GM19023 (cell line): ENCODE data around the gene ZEB2.

Experiments used
- ATAC-seq: cut with Tn5 transposase; IDR thresholded peaks from one replicate; pipeline ENCODE4 v1.9.1; 2021; ENCODE audit warnings: mild to moderate bottlenecking, moderate library complexity; ENCODE audit not compliant: unreplicated experiment

Gene ZEB2

DNA sequence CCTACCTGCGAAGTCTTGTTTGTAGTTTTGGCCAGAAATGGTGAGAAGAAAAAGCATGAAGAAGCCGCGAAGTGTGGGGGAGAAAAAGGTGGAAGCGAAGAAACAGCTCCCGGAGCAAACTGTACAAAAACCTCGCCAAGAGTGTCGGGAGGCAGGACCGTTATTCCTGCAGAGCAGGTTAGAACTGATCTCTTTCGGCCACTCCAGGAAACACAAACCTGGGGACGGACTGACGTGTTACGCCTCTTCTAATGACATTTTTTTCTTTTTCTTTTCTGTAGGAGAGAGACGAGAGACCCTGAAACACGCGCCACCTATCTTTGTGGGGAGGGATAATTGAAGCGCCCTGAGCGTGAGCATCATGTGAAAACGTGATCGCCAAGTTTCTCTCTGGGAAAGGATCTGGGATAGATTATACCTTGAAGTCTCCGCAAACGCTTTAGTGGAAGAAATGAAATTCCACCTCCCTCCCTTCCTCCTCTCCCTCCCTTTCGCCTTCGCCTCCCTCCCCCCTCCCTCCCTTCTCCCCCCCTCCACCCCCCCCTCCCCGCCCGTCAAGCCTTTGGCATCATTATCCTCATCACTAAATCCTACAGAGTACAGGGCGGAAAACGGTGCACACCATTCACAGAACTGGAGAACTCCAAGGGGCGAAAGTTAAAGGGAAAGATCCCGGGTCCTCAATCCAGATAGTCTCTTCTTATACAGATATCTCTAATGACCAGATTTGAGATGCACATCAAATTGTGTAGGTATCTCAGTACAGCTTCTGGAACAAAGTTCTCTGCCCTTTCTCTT, at the start of gene ZEB2:
Gene ZEB2 (minus strand): TSS at position 186 of the 798 bp plus-strand sequence. CDS start 2,769 bp downstream, outside the sequence.
- ATAC-seq, result no peak

DNA sequence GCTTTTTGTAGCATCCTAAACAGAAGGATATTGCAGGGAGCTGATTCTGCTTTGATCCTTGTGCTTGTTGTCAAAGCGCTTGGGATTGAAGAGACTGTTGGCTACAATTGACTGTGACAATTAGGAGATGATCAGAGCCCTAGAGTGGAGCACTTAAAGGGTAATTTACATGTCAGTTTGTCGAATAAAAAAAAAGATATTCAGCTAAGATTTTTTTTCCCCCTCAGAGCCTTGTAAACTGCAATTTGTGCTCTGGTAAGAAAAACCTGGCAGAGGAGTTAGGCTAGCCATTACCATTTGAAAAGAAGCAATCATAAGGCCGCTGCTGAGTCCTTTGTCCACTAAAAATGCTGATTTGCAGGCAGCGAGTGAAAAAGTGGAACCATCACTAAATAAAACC, 47.8 kb upstream of the ZEB2 start:
- no peak for ATAC-seq

DNA sequence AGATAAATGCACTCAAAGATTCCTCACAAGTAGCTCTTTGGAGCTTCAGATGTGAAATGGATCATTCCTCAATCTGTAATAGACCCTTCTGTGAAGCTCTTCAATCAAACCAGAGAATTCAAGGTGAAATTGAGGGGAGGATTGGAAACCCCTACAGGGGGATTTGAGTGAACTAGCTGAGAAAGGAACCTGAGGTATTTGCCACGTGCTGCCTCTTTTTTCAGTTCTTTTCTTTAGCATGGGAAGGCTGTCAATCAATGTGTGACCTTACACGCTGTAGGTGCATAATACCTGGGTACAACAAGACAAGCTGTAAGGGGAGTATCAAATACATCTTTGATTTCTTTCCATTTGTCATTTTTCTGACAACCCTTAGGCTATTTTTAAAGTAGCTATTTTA, 46.5 kb upstream of the ZEB2 start:
- no peak for ATAC-seq

DNA sequence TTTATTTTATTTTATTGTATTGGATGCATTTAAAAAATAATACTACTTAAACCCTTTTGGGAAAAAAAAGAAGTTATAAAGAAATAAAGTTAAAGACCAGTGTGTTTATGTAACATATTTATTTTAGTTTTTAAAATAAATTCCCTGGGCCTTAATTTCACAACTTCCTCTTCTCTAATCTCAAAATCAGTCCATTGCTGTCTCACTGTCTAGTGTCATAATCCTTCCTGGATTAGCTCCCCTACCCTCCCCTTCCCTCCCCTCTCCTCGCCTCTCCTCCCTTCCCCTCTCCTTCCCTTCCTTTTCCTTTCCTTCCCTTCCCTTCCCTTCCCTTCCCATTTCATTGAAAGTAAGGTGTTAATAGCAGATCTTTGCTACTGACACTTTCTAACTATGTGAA, 40.3 kb upstream of the ZEB2 start:
- no peak for ATAC-seq

DNA sequence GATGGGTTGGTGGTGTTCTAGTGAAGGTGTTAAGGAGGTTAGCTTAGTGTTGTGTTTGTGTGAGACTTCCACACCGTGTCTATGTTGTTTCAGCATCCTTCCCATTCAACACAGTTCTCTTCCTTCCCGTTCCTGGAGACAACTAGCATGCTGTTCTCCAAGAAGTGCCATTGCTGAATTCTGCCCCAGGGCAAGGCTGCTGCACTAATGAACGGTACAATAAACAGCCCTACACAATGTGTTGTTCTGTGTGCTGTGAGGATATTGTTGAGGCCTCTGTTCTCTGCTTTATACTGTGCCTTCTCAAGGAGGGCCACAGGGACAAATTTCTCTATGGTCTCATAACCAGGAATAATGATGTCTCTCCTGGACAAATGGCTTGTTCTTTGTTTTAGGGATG, 39.8 kb upstream of the ZEB2 start:
- no peak for ATAC-seq

DNA sequence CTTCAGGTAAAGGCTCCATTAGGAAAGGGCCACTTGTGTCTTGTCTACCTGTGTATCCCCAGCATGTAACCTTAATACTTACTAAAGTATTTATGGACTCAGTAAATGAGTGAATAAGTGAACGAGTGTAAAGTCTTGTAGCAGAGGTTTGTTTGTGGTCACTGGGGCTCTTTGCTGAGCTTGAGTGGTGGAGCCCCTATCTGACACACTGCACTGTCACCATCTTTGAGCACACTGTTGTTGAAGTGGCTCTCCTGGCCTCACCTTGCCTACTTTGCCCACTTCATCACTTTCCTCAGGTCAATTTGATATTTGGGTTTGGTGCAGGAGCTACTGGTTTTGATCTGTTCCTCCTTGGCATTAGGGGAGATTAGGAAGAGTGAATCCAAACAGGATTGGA, 39.3 kb upstream of the ZEB2 start:
- no peak for ATAC-seq

DNA sequence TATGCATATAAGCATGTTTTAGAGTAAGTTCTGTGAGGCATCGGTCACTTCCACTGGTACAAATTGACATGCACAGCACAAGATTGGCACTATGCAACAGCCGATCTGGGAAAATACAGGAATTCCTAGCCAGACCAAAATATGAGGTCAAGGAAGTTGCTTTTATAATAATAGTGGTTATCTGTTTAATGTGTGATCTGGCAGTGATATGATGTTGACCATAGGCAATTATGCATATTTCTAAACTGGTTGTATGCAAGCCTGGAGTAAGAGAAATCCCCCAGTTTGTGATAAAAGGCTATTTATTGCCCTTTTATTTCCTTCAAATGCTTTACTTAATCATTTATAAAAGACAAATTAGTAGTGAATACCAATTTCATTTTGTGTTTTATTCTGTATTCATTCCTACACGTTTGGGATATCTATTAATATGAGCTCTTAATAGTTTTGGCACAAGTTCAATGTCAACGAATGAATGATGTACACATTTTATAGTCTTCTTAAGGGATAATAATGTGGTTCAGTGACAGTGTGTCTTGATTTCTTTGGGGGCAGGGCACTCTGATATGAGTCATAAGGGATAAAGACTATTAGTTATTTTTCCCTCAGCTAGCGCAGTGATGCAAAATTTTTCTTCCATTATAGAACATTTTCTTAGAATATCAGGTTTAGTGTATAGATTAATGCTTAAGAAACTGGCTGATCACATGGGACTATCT, 34.7 kb upstream of the ZEB2 start:
- no peak for ATAC-seq

DNA sequence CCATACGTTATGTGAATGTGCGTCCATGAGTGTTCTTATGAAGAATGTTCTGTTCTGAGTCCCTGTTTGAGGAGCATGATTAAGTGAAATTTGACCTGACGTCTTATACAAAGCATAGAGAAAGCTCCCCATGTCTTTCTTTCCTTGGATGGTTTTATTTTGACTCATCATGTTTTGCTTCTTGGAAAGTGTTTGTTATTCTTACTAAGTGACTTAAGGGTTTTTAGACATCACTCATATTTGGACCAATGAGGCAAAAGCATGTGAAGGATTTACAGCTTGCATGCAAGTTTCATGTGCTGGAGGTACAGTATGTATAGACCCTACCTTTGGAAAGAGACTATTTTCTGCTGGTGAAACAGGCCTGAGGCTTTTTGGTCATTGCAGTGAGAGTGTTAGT, 33.5 kb upstream of the ZEB2 start:
- no peak for ATAC-seq

DNA sequence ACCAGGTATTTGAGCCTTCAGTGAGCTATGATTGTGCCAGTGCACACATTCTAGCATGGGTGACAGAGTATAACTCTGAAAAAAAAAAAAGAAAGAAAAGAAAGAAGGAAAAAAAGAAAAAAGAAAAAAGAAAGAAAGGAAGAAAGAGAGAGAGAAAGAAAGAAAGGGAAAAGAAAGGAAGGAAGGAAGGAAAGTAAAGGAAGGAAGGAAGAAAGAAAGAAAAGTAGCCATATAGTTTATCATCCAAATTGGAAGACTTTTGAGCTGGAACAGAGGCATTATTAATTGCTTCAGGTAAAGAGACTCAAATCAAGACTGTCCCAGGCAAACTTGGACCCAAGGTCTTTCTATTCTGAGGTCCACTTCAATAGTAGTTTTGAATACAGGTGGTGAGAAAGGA, 32.9 kb upstream of the ZEB2 start:
- ATAC-seq, result no peak

DNA sequence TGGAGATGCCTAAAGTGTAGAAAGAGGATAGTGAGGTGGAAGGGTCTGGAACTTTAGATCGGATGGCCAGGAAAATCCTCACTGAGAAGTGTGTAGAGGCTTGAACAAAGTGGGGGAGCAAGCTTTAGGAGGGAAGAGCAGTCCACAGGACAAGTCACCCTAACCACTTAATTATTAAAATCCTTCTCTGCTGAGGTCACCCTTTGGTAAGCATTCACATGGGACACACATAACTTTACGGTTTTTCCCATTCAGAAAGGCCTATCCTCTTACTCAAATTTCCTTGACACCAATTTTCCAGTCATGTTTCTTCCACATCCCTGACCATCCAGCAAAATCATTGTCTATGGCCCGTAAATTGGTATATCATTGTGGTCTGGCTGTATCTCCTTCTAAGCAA, 31.0 kb upstream of the ZEB2 start:
- ATAC-seq, result no peak

DNA sequence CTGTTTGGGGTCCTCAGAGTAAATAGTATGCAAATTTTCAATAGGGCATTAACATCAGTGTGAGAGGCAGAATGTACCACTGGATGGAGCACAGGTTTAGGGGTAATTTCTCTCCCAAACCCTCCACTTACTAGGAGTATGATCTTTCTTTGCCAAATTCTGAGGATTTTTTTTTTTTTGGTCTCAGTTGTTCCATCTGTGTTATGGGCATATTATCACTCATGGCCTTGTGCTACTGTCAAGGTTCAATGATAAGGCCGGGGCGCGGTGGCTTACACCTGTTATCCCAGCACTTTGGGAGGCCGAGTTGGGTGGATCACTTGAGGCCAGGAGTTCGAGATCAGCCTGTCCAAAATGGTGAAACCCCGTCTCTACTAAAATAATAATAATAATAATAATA, 30.2 kb upstream of the ZEB2 start:
- no peak for ATAC-seq

DNA sequence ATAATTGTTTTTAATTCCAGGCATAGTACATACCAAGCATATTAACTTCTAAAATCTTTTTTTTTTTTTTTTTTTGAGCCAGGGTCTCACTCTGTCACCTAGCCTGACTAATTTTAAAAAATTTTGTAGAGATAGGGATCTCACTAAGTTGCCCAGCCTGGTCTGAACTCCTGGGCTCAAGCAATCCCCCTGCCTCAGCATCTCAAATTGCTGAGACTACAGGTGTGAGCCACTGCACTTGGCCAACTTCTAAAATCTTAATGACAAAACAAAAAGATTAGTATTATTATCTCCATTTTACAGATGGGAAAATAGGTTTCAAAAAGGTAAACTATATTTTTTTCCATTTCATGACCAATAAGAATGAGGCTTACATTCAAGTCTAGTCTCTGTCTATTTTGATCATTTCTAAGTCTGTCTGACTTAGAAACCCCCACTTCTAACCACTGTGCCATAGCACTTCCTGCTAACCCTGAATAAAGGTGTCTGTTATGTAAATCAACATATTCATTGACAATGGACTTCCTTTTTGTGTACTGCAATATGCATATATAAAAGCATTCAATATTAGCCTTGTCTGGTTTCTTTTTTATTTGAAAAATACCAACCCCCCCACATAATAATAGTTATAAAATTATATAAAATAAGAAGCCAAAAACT, 28.7 kb upstream of the ZEB2 start:
- no peak for ATAC-seq

DNA sequence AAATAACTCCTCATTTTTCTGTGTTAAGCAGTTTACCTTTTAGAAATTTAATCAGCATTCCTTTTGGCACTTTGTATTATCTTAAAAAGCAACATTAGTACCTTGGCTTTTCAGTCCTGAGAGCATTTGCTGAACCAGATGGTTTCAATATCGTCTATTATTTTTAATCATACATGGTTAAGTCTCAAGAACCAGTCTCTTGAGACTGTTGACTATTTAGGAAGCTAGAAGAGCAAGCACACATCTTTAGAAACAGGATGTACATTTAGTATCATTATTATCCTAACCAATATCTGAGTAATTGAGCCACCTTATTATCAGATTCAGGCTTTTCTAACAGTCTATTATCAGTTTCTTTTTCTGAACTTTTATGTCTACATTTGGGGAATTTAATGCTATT, 28.2 kb upstream of the ZEB2 start:
- no peak for ATAC-seq

DNA sequence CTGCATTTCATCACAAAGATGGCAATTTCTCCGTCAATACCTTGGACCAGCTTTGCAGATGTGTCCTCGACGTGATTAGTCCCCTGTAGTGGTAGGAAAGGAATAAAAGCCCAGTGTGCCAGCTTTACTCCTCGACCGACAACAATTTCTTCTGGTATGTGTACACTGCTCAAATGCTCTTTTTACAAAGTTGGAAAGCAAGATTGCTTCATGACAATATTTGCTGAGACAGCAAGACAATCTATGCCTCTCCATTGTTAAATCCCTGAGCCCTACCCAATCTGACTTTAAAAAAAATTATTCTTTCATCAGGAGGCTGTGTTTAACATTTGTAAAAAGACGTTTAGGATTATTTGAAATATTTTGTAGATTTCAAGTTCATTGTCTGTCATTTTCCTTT, 27.6 kb upstream of the ZEB2 start:
- no peak for ATAC-seq

DNA sequence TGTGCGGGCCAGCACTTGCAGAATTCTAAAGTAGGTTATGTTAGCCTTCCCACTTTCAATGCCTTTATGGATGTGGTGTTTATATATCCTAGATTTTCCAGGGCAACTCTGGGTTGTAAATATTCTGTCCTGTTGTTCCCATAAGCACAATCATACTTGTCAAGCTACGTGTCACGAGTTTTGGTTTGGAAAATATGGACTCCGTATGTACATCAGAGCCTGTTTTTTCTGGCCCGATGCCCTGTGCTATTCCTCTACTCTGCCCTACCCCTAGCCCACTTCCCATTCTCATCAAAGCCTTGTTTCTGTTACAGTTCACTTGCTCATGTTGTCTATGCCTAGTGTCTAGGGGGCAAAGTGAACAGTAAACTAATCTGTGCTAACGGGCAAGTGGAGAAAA, 27.0 kb upstream of the ZEB2 start:
- ATAC-seq, result no peak

DNA sequence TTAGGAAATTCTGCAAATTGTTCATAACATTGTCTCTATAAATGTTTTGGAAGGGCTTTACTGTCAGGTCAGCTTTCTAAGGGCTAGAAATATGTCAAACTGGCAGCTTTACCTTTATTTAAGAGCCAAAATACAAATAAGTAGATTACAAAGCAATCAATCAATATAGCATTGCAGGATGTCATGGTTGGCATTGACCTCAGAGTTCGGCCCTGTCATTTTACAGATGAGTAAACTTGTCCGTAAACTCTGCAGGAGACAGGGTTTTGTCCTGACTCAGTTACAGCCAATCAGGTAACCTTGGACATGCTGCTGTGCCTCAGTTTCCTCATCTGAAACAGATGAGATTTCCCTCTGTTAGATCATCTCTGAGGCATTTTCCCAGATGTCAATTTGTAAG, 25.9 kb upstream of the ZEB2 start:
- no peak for ATAC-seq

DNA sequence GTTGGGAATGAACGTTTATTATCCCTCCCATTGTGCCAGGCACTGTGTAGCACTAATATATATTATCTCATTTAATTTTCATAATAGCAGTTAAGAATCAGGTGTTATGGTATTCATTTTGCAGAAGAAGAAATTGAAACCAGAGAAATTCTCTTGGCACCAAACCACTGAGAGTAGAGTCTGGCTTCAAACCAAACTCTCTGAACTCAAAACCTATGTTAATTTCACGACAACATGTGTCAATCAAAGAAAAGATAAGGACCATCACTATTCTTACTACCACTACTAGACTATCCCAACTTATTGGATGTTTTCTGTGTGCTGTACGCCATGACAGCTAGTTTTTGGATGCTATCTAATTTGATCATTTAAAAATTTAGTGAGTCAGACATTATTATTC, 24.1 kb upstream of the ZEB2 start:
- ATAC-seq, result no peak

DNA sequence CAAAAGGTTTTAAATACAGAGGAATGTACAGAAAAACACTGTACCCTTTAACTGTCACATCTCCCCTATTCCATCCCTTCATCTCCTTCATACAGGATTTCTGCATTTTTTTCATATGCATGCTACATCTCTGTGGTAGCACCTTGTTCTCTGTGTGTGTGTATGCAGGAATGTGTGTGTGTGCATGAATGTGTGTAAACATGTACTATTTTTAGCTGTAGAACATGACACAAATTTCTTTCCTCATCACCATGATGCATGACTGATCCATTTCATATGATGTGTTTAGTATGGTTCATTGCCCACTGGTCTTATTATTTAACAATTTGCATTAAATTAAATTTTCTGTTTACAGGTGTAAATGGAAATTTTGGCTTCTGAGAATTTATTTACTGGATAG, 21.5 kb upstream of the ZEB2 start:
- ATAC-seq, result no peak

DNA sequence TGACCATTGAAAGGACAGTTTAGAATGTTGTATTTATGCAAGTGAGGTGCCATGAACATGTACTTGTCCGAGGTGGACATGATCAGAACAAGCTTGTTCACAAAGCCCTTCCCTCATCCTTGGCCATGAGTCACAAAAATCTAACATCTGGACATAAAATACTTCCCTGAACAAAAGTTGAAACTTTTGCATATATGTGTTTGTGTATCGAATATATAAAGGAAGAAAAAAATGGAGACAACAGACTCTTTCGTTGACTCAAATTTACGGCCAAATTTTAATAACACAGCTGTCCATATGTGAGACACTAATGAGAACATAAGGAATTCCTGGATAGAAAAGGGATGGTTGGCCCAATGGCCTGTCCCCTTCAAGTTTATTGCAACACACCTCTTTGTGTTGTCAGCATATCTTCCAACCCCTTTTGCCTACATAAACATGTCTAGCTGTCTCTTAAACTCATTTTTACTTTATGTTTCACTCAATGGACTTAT, 19.4 kb upstream of the ZEB2 start:
- ATAC-seq, result no peak

DNA sequence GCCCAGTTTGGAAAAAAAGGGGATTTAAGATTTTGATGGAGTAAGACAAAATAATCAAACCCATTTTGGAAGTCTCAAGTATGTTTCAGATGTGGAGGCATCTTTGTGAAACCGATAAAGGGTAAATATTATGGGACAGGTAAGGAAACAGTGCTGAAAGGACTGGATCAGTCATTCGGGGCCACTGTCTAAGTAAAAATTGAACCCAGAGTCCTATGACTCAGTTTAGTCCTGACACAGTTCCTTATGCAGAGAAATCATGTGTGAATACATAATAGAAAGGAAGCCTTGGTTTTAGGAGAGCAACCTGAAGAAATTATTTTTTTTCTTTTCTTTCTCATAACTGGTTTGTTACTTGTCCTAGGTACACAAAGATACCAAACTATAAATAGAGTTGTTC, 15.4 kb upstream of the ZEB2 start:
- no peak for ATAC-seq

DNA sequence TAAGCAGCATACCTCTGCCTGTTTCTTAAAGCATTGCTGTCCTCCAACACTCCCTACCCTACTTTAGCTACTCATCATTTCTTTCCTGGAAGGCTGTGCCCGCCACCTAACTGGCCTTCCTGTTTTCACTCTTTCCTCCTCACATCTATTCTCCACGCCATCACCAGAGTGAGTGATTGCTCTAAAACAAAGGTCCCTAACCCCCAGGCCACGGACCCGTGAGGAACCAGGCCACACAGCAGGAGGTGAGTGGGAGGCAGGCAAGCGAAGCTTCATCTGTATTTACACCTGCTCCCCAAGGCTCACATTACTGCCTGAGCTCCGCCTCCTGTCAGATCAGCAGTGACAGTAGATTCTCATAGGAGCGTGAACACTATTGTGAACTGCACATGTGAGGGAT, 13.3 kb upstream of the ZEB2 start:
- ATAC-seq, result no peak

DNA sequence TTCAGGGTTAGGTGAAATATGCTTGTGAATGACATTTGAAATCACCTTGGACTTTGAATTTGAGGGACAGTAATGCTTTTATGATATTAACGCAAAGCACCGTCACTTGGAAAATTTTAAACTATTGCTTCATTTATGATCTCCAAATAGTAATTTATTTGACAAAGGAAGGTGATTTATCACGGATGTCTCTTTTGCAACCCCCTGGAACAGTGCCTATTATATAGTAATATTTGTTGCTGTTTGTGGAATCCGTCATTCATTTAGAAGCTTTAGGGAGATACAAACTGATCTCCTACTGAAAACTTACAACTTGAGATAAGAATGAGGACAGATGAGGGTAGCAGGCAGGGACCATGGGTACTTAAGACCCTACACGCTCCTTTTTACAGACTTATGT, 10.7 kb upstream of the ZEB2 start:
- no peak for ATAC-seq
